ENCODE results near the gene BATF3. TPM values are rescaled to one million over a fixed set of nuclear protein-coding genes. Genes with fewer than 3 reads are reported as not detected.

Gene BATF3
- total RNA-seq, 2 experiments from 2014 or later: 314 to 320 TPM

- intact Hi-C loops (cut with micrococcal nuclease): no loop called here
- no peak for DNase-seq
- peaks cover 3% of the 10 kb centered on the region for H3K36me3 Mint-ChIP-seq
- ChIA-PET POLR2A (no interaction called here), CTCF (interaction anchor here (1.1 to 2.7 kb wide), 2 partner anchors 26 to 180 kb away, joined by 3 to 8 read pairs; no protein-coding TSS in a partner anchor)
- peaks cover 6% of the 10 kb centered on the region for H3K27me3 Mint-ChIP-seq
- H3K27ac Mint-ChIP-seq: no peak overlapping the region
- H3K9me3 Mint-ChIP-seq: peaks cover 13% of the 10 kb centered on the region
- H3K4me1 Mint-ChIP-seq (ENCODE audit: low read depth): peaks cover 33% of the 10 kb centered on the region
- no peak overlapping the region for H3K4me3 Mint-ChIP-seq
These were observed 61.0 kb downstream of the BATF3 start for GRCh38 chr1:212638492-212639151.

- Mint-ChIP-seq H3K27me3 (peaks cover 6% of the 10 kb centered on the region), H3K36me3 (peaks cover 3% of the 10 kb centered on the region), H3K4me1 (ENCODE audit: low read depth) (peaks cover 33% of the 10 kb centered on the region), H3K9me3 (peaks cover 13% of the 10 kb centered on the region), H3K4me3 (no peak overlapping the region), H3K27ac (no peak overlapping the region)
- DNase-seq: no peak
- POLR2A ChIA-PET: no interaction called here
- CTCF ChIA-PET: interaction anchor here (0.9 kb wide), 1 partner anchor 161 kb away, joined by 3 read pairs; no protein-coding TSS in a partner anchor
- intact Hi-C loops (cut with micrococcal nuclease): no loop called here
These were observed 61.7 kb downstream of the BATF3 start for GRCh38 chr1:212637902-212638301.

Other genes with a start within 250 kb of the BATF3 start
- 10 to 100 TPM; 49.7 to 51.5 TPM for gene ATF3, start 91.1 kb downstream of the BATF3 start, total RNA-seq
- 10 to 100 TPM; 39.8 to 41.8 TPM for gene NSL1, start 91.9 kb upstream of the BATF3 start, total RNA-seq
- gene TATDN3, start 92.1 kb upstream of the BATF3 start, total RNA-seq: 10 to 100 TPM; 19.2 to 20.7 TPM
- under 1 TPM in 1 of 2 experiments, not detected in 1; 0.51 TPM for gene SPATA45, start 147.8 kb upstream of the BATF3 start, total RNA-seq
- gene FLVCR1, start 158.4 kb upstream of the BATF3 start, total RNA-seq: 10 to 100 TPM; 12.4 to 12.6 TPM